SK-N-SH (cell line): ENCODE results near the gene MIGA1. TPM values are rescaled to one million over a fixed set of nuclear protein-coding genes. Genes with fewer than 3 reads are reported as not detected.

ENCODE experiments used
- CTCF ChIA-PET: fragments of 300-600, 350-600 bp; formaldehyde crosslinking; extraction: SDS; loops from one replicate; lab custom pipeline; 2021; lab: Yijun Ruan, JAX
- POLR2A ChIA-PET: fragments of 350-600 bp; sonication (Branson Sonifier 250); formaldehyde crosslinking; extraction: SDS; loops from one replicate; lab custom pipeline; 2020; ENCODE audit warnings: antibody characterized with exemption, inconsistent platforms; lab: Yijun Ruan, JAX
- DNase-seq: peaks from one replicate; pipeline ENCODE4 v3.0.0; 2012
- H2AFZ ChIP-seq: fragments of 200-600 bp; sonication (generic); 2 replicates; pipeline ENCODE4 v1.8.1; 2016; ENCODE audit warnings: antibody characterized with exemption, mild to moderate bottlenecking, low read depth
- H3F3A ChIP-seq: fragments of 200-600 bp; sonication (generic); replicated peaks from 2 replicates; pipeline ENCODE3; 2016; ENCODE audit warnings: antibody characterized with exemption, mild to moderate bottlenecking; ENCODE audit not compliant: insufficient read depth
- H3K27ac ChIP-seq, 2 experiments: fragments of 200-500 bp in 1 of 2; fragments of 200-600 bp in 1 of 2; sonication (Bioruptor generic) in 1 of 2; sonication (generic), shearing (Covaris generic) in 1 of 2; 2 replicates each; pipeline versions ENCODE4 v1.5.1 to v1.6.1; 2014 to 2016; ENCODE audit warnings: low read depth in 2 of 2, inconsistent platforms in 1 of 2, low read length in 1 of 2, mild to moderate bottlenecking in 1 of 2, mixed read lengths in 1 of 2
- H3K27me3 ChIP-seq: fragments of 200-600 bp; sonication (generic), shearing (Covaris generic); 2 replicates; pipeline ENCODE4 v1.6.1; 2016; ENCODE audit warnings: mixed run types; ENCODE audit not compliant: insufficient read depth
- H3K36me3 ChIP-seq, 2 experiments: fragments of 200-500 bp in 1 of 2; fragments of 200-600 bp in 1 of 2; sonication (Bioruptor generic) in 1 of 2; sonication (generic) in 1 of 2; replicated peaks in 1 of 2; 2 replicates each; pipeline versions ENCODE3 to v1.5.1; 2014 to 2016; ENCODE audit warnings: low read length in 1 of 2, mild to moderate bottlenecking in 1 of 2; ENCODE audit not compliant: insufficient read depth in 2 of 2, control insufficient read depth in 1 of 2
- H3K4me1 ChIP-seq, 2 experiments: fragments of 200-500 bp in 1 of 2; fragments of 200-600 bp in 1 of 2; sonication (Bioruptor generic) in 1 of 2; sonication (generic), shearing (Covaris generic) in 1 of 2; 2 replicates each; pipeline versions ENCODE4 v1.5.1 to v1.6.1; 2014 to 2016; ENCODE audit warnings: low read depth in 1 of 2, low read length in 1 of 2, mixed run types in 1 of 2; ENCODE audit not compliant: insufficient read depth in 2 of 2, control insufficient read depth in 1 of 2
- H3K4me2 ChIP-seq: fragments of 200-600 bp; sonication (generic), shearing (Covaris generic); 2 replicates; pipeline ENCODE4 v1.6.1; 2017; ENCODE audit warnings: mixed run types
- H3K4me3 ChIP-seq, 2 experiments: fragments of 200-500 bp in 1 of 2; fragments of 200-600 bp in 1 of 2; sonication (Bioruptor generic) in 1 of 2; sonication (generic), shearing (Covaris generic) in 1 of 2; 2 replicates each; pipeline versions ENCODE4 v1.5.1 to v1.8.1; 2014 to 2016; ENCODE audit warnings: low read depth in 2 of 2, inconsistent platforms in 1 of 2, low read length in 1 of 2, mild to moderate bottlenecking in 1 of 2, mixed read lengths in 1 of 2, moderate library complexity in 1 of 2
- H3K79me2 ChIP-seq: fragments of 200-600 bp; sonication (generic); 2 replicates; pipeline ENCODE4 v1.8.1; 2017; ENCODE audit warnings: mild to moderate bottlenecking; ENCODE audit not compliant: insufficient read depth
- H3K9ac ChIP-seq: fragments of 200-600 bp; sonication (generic); 2 replicates; pipeline ENCODE4 v1.6.1; 2017; ENCODE audit warnings: mixed run types
- H3K9me2 ChIP-seq: fragments of 200-600 bp; sonication (generic); 2 replicates; pipeline ENCODE4 v1.6.1; 2017; ENCODE audit warnings: mixed run types
- H3K9me3 ChIP-seq: fragments of 200-600 bp; sonication (generic); 2 replicates; pipeline ENCODE4 v1.6.1; 2017; ENCODE audit warnings: mixed run types, mild to moderate bottlenecking, moderate library complexity
- H4K20me1 ChIP-seq: fragments of 200-600 bp; sonication (generic); 2 replicates; pipeline ENCODE4 v1.6.1; 2017; ENCODE audit warnings: mild to moderate bottlenecking, mixed run types; ENCODE audit not compliant: insufficient read depth
- CTCF ChIP-seq: fragments of 200-600 bp; sonication (generic); IDR thresholded peaks from 2 replicates; pipeline ENCODE4 v1.6.1; 2017; ENCODE audit warnings: antibody characterized with exemption, mild to moderate bottlenecking, moderate library complexity
- ELF1 ChIP-seq: IDR thresholded peaks from 2 replicates; pipeline ENCODE4 v1.4.0; 2012
- EP300 ChIP-seq, 2 experiments: IDR thresholded peaks; 2 replicates each; pipeline versions ENCODE4 v1.4.0 to v1.6.1; 2012; ENCODE audit warnings: borderline replicate concordance in 1 of 2, low read depth in 1 of 2, low read length in 1 of 2
- EZH2phosphoT487 ChIP-seq: fragments of 200-600 bp; sonication (generic); IDR thresholded peaks from 2 replicates; pipeline ENCODE4 v1.6.1; 2017; ENCODE audit warnings: low read depth, mixed run types, mild to moderate bottlenecking, antibody characterized with exemption, moderate library complexity, borderline replicate concordance
- FOSL2 ChIP-seq: IDR thresholded peaks from 2 replicates; pipeline ENCODE4 v1.4.0; 2012; ENCODE audit warnings: low read depth, mild to moderate bottlenecking, moderate library complexity, borderline replicate concordance
- FOXM1 ChIP-seq: IDR thresholded peaks from 2 replicates; pipeline ENCODE4 v1.4.0; 2012; ENCODE audit warnings: low read depth, mild to moderate bottlenecking
- GABPA ChIP-seq: IDR thresholded peaks from 2 replicates; pipeline ENCODE4 v1.4.0; 2012; ENCODE audit warnings: low read depth, mild to moderate bottlenecking
- GATA2 ChIP-seq: sonication (generic); formaldehyde crosslinking; IDR thresholded peaks from 2 replicates; pipeline ENCODE4 v1.5.0; 2020; ENCODE audit warnings: mild to moderate bottlenecking, missing genetic modification reagents
- JUND ChIP-seq: IDR thresholded peaks from 2 replicates; pipeline ENCODE4 v1.4.0; 2012
- MAX ChIP-seq: IDR thresholded peaks from 2 replicates; pipeline ENCODE4 v1.4.0; 2012; ENCODE audit warnings: low read depth
- MEF2A ChIP-seq: IDR thresholded peaks from 2 replicates; pipeline ENCODE4 v1.4.0; 2012; ENCODE audit warnings: low read depth, borderline replicate concordance
- MXI1 ChIP-seq: IDR thresholded peaks from 2 replicates; pipeline ENCODE4 v1.6.1; 2012; ENCODE audit warnings: mild to moderate bottlenecking, low read depth, low read length, improper control_type of control experiment
- NFIC ChIP-seq: IDR thresholded peaks from 2 replicates; pipeline ENCODE4 v1.4.0; 2012; ENCODE audit warnings: borderline replicate concordance
- NRF1 ChIP-seq: IDR thresholded peaks from 2 replicates; pipeline ENCODE4 v1.6.1; 2012; ENCODE audit warnings: low read depth, mild to moderate bottlenecking, low read length
- PBX3 ChIP-seq: IDR thresholded peaks from 2 replicates; pipeline ENCODE4; 2012
- POLR2AphosphoS5 ChIP-seq: IDR thresholded peaks from 2 replicates; pipeline ENCODE4 v1.6.1; 2012; ENCODE audit warnings: low read depth, low read length
- RCOR1 ChIP-seq: fragments of 150-350 bp; IDR thresholded peaks from 2 replicates; pipeline ENCODE4 v1.6.1; 2017; ENCODE audit warnings: antibody characterized with exemption, low read length
- RFX5 ChIP-seq: IDR thresholded peaks from 2 replicates; pipeline ENCODE4 v1.6.1; 2012; ENCODE audit warnings: mild to moderate bottlenecking, improper control_type of control experiment, low read length
- SMC3 ChIP-seq: IDR thresholded peaks from 2 replicates; pipeline ENCODE4 v1.6.1; 2012; ENCODE audit warnings: low read depth, low read length, improper control_type of control experiment
- TCF12 ChIP-seq: IDR thresholded peaks from 2 replicates; pipeline ENCODE4 v1.4.0; 2012
- TEAD4 ChIP-seq: IDR thresholded peaks from 2 replicates; pipeline ENCODE4 v1.4.0; 2012; ENCODE audit warnings: mild to moderate bottlenecking, borderline replicate concordance; ENCODE audit not compliant: insufficient read depth
- YY1 ChIP-seq: IDR thresholded peaks from 2 replicates; pipeline ENCODE4 v1.4.0; 2012; ENCODE audit warnings: low read depth, mild to moderate bottlenecking
- WGBS: methylation state at CpG from one replicate; pipeline ENCODE4 v1.1.6; 2017; ENCODE audit warnings: low lambda C conversion rate; 5-methylcytosine and 5-hydroxymethylcytosine counted together
- polyA plus RNA-seq, 3 experiments: library from polyadenylated mRNA; depleted of rRNA; stranded (reverse); fragments of >200 nt; gene quantifications; 2 replicates each; pipeline ENCODE4 v1.2.3, GENCODE V29; 2012
- TF ChIP-seq, protein P1 (sequence below): IDR thresholded peaks from 2 replicates; pipeline ENCODE4 v1.4.0; 2012; ENCODE audit warnings: low read depth, borderline replicate concordance

The MIGA1 gene
- polyA plus RNA-seq, 1 of the 3 experiments (the other 2 are of a cell fraction) = 2.5 TPM

- Histone ChIP-seq H3K27me3 (no peaks in the 10 kb centered on the region), H3K79me2 (peaks cover 11% of the 10 kb centered on the region; the same call in 1 of the 2 replicates), H3K9ac (peak overlapping the region; percentile 73), H3K9me3 (no peaks in the 10 kb centered on the region), H3K4me2 (peak overlapping the region; percentile 66), H3F3A (peaks cover 56% of the 10 kb centered on the region), H3K4me1 (peaks cover 4 to 49% of the 10 kb centered on the region in 2 experiments; a peak in 3 of 4 replicates), H3K36me3 (peaks cover 20 to 35% of the 10 kb centered on the region in 2 experiments), H2AFZ (no peak overlapping the region), H4K20me1 (peaks cover 5% of the 10 kb centered on the region; the same call in 1 of the 2 replicates), H3K4me3 (peak overlapping the region in 1 of 2 experiments; percentile 17; a peak in 1 of 4 replicates), H3K9me2 (no peaks in the 10 kb centered on the region), H3K27ac (peak overlapping the region; percentile 87 to 98; a peak in 3 of 4 replicates)
- TF ChIP-seq PBX3 (peak; percentile 72), YY1 (no peak), MXI1 (no peak), MEF2A (peak; percentile 78), FOXM1 (peak; percentile 74), CTCF (no peak), GABPA (no peak), TEAD4 (peak; percentile 83), JUND (peak; percentile 49; the same call in 1 of the 2 replicates), GATA2 (CRISPR knock-in tag) (no peak), FOSL2 (peak; percentile 27; the same call in 1 of the 2 replicates), EP300 (IDR thresholded peaks at IDR 0.05; ENCODE audit: borderline replicate concordance in 1 of 2, low read depth in 1 of 2, low read length in 1 of 2) (peak in 1 of 2 experiments; percentile 80; a peak in 2 of 4 replicates), NFIC (peak; percentile 58; the same call in 1 of the 2 replicates), TCF12 (peak; percentile 70; the same call in 1 of the 2 replicates)
- DNase-seq = no peak
- ChIA-PET POLR2A (no interaction called here), CTCF (interaction anchor here (1.0 kb wide), 1 partner anchor 68 kb away, joined by 3 read pairs; no protein-coding TSS in a partner anchor)
- WGBS = 51% methylated on average over 2 of the region's 2 CpGs
These were observed 52.7 kb downstream of the MIGA1 start for GRCh38 chr1:77831976-77832711.

DNA sequence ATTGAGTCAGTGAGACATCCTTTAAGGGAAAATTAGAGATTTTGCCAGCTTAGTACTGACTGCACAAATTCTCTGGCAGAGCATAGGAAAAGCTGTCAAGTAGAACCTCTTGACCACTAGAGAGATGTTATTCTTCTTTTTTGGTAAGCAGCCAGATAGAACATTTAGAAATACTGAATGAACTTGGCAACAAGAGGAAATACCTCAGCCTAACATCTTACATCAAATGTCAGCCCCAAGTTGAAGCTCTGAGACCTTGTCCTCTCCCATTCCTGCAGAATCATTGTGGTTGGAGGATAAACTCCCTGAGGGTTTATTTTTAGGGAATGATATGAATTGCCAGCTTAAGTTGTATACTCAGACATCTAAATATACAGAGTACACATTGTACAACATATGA lies 53.5 kb downstream of the MIGA1 start:
- no peaks in the 10 kb centered on the region for H3K9me3 ChIP-seq
- H3K4me3 ChIP-seq = no peak overlapping the region; a peak in 1 of 4 replicates
- no peaks in the 10 kb centered on the region for H3K9me2 ChIP-seq
- H3K36me3 ChIP-seq = peaks cover 15 to 30% of the 10 kb centered on the region in 2 experiments
- H3K4me2 ChIP-seq = peak overlapping the region; percentile 66
- H4K20me1 ChIP-seq = peaks cover 5% of the 10 kb centered on the region; the same call in 1 of the 2 replicates
- peaks cover 11% of the 10 kb centered on the region; the same call in 1 of the 2 replicates for H3K79me2 ChIP-seq
- no peaks in the 10 kb centered on the region for H3K27me3 ChIP-seq
- peaks cover 56% of the 10 kb centered on the region for H3F3A ChIP-seq
- POLR2A ChIA-PET = no interaction called here
- no peak overlapping the region for H2AFZ ChIP-seq
- CTCF ChIA-PET = interaction anchor here (0.6 to 1.0 kb wide), 2 partner anchors 9 to 68 kb away, joined by 3 read pairs; no protein-coding TSS in a partner anchor
- peak overlapping the region; percentile 73; the same call in 1 of the 2 replicates for H3K9ac ChIP-seq
- DNase-seq = no peak
- H3K27ac ChIP-seq = peak overlapping the region; percentile 87 to 98; a peak in 3 of 4 replicates
- peaks cover 4 to 49% of the 10 kb centered on the region in 2 experiments; a peak in 3 of 4 replicates for H3K4me1 ChIP-seq
- TF ChIP-seq MXI1 = no peak
- TF ChIP-seq, protein P1, sequence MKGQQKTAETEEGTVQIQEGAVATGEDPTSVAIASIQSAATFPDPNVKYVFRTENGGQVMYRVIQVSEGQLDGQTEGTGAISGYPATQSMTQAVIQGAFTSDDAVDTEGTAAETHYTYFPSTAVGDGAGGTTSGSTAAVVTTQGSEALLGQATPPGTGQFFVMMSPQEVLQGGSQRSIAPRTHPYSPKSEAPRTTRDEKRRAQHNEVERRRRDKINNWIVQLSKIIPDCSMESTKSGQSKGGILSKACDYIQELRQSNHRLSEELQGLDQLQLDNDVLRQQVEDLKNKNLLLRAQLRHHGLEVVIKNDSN = no peak
- no peak for TF ChIP-seq EZH2phosphoT487
- TF ChIP-seq NRF1 = no peak
- peak; percentile 55 for TF ChIP-seq JUND
- no peak for TF ChIP-seq GABPA
- TF ChIP-seq RFX5 = no peak
- TF ChIP-seq MAX = peak; percentile 37; the same call in 1 of the 2 replicates
- TF ChIP-seq RCOR1 = no peak
- TF ChIP-seq GATA2 (CRISPR knock-in tag) = no peak
- TF ChIP-seq FOXM1 = no peak
- TF ChIP-seq TEAD4 = peak; percentile 82; the same call in 1 of the 2 replicates
- peak; percentile 80 for TF ChIP-seq TCF12
- TF ChIP-seq MEF2A = peak; percentile 87; the same call in 1 of the 2 replicates
- peak; percentile 58; the same call in 1 of the 2 replicates for TF ChIP-seq POLR2AphosphoS5
- TF ChIP-seq ELF1 = no peak
- TF ChIP-seq NFIC = peak; percentile 94
- no peak for TF ChIP-seq SMC3
